CD4-positive, alpha-beta T cell treated with Interleukin-4 for 4 hours (primary cell): ENCODE results near the gene LUM.
A peak's percentile ranks its signal among the peaks of the same experiment; 100 is the strongest.
"Not testable (repeated sequence)": the region's sequence is repeated elsewhere in the genome, so short reads cannot be mapped to it uniquely, and the experiment has no call there.

Experiments used
- DNase-seq: peaks from one replicate; pipeline ENCODE4 v3.0.0-alpha.2; 2020

Gene LUM

GRCh38 chr12:91109581-91110310 lies 1.5 kb downstream of the LUM start:
- DNase-seq = no peak

- DNase-seq = peak; percentile 15
These were observed 2.1 kb downstream of the LUM start for GRCh38 chr12:91109148-91109564.

GRCh38 chr12:91108196-91108755 lies 3.0 kb downstream of the LUM start:
- DNase-seq = no peak

- DNase-seq = no peak
These were observed 5.0 kb downstream of the LUM start for GRCh38 chr12:91106283-91106682.

- no peak for DNase-seq
These were observed 5.5 kb downstream of the LUM start for GRCh38 chr12:91105807-91106206.

GRCh38 chr12:91104812-91105466 lies 6.4 kb downstream of the LUM start:
- no peak for DNase-seq

- no peak for DNase-seq
These were observed 7.7 kb downstream of the LUM start for GRCh38 chr12:91103624-91104023.

- DNase-seq = no peak
These were observed 8.2 kb downstream of the LUM start for GRCh38 chr12:91103101-91103500.

- DNase-seq = no peak
These were observed 10.4 kb downstream of the LUM start for GRCh38 chr12:91100906-91101305.

GRCh38 chr12:91099836-91100235 lies 11.5 kb downstream of the LUM start:
- DNase-seq = no peak

- no peak for DNase-seq
These were observed 12.0 kb downstream of the LUM start for GRCh38 chr12:91099341-91099740.

- DNase-seq = no peak
These were observed 12.4 kb downstream of the LUM start for GRCh38 chr12:91098941-91099340.

- DNase-seq = no peak
These were observed 12.8 kb downstream of the LUM start for GRCh38 chr12:91098461-91098860.

GRCh38 chr12:91094957-91095356 lies 16.3 kb downstream of the LUM start:
- no peak for DNase-seq

- DNase-seq = no peak
These were observed 17.1 kb downstream of the LUM start for GRCh38 chr12:91094032-91094662.

GRCh38 chr12:91093341-91093740 lies 18.0 kb downstream of the LUM start:
- no peak for DNase-seq

- no peak for DNase-seq
These were observed 19.2 kb downstream of the LUM start for GRCh38 chr12:91091916-91092715.

GRCh38 chr12:91089953-91090352 lies 21.3 kb downstream of the LUM start:
- DNase-seq = not testable (repeated sequence)

- DNase-seq = no peak
These were observed 31.3 kb downstream of the LUM start for GRCh38 chr12:91080041-91080440.

GRCh38 chr12:91078501-91078900 lies 32.8 kb downstream of the LUM start:
- DNase-seq = no peak

- DNase-seq = no peak
These were observed 33.9 kb downstream of the LUM start for GRCh38 chr12:91077228-91077954.

- no peak for DNase-seq
These were observed 36.4 kb downstream of the LUM start for GRCh38 chr12:91074851-91075250.
